DND-41 (cell line): ENCODE data around the gene BLTP2.

Source experiments
- CTCF ChIP-seq: IDR thresholded peaks from 2 replicates; pipeline ENCODE4 v1.5.1; 2012; ENCODE audit warnings: borderline replicate concordance, low read length, moderate library complexity, mild to moderate bottlenecking; ENCODE audit not compliant: poor library complexity, severe bottlenecking; ENCODE audit errors: extremely low read depth
- EZH2 ChIP-seq: IDR thresholded peaks from 3 replicates; pipeline ENCODE4 v1.6.1; 2012; ENCODE audit warnings: borderline replicate concordance, low read depth, mild to moderate bottlenecking, moderate library complexity, low read length, inconsistent platforms; ENCODE audit not compliant: severe bottlenecking

- TF ChIP-seq CTCF: no peak
- no peak for TF ChIP-seq EZH2
Observed at GRCh38 chr17:28667870-28668269, 22.9 kb upstream of the BLTP2 start.
